Breast epithelium (tissue), 3 donors: ENCODE data around the gene GP1BB.

Experiments
- POLR2AphosphoS5 ChIP-seq, 3 donors: sonication (generic); formaldehyde crosslinking; IDR thresholded peaks; one replicate each; pipeline ENCODE4 v1.6.1; 2017; ENCODE audit warnings: antibody characterized with exemption in 3 of 3
- TF ChIP-seq, protein P1 (sequence below), 3 donors: fragments of 450-650 bp; IDR thresholded peaks; one replicate each; pipeline ENCODE4 v1.5.1; 2016 to 2017; ENCODE audit warnings: antibody characterized with exemption in 3 of 3, mild to moderate bottlenecking in 3 of 3, moderate library complexity in 3 of 3

DNA sequence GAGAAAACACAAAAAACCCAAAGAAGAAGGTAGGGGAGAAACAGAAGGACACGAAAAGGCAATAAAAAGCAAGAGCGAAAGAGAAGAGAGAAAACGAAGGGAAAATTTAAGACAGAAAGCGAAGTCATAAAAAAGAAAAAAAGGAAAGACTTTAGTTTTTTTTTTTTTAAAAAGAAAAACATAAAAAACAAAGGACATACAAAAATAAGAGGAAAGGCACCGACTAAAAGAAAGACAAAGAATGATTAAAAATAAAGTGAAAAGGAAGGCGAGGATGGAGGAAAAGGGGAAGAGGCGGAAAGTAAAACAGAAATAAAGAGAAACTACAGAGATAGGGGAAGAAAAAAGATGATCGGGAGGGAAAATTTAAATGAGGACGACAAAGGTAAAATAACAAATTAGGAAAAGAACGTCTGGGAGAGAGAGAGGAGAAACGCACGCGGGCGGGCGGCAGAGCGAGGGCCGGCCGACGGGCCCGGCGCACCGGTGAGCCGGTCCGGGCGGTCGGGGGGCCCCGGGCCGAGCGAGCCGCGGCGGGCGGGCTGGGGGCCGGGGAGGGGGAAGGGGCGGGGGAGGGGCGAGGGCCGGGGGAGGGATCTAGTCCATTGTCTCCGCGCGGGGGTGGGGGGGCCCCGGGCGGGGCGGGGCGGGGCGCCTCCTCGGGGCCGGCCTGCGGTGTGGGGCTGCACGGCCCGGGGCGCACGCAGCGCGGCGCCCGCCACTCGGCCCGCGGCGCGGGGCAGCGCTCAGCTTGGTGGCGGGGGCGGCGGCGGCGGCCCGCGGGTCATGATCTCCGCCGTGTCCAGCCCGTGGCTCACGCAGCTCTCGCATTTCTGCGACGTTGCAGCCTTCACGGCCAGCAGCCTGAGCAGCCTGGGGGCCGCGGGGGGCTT is 37.0 kb downstream of the GP1BB start, which contains the start of gene TBX1:
- TF ChIP-seq, protein P1, sequence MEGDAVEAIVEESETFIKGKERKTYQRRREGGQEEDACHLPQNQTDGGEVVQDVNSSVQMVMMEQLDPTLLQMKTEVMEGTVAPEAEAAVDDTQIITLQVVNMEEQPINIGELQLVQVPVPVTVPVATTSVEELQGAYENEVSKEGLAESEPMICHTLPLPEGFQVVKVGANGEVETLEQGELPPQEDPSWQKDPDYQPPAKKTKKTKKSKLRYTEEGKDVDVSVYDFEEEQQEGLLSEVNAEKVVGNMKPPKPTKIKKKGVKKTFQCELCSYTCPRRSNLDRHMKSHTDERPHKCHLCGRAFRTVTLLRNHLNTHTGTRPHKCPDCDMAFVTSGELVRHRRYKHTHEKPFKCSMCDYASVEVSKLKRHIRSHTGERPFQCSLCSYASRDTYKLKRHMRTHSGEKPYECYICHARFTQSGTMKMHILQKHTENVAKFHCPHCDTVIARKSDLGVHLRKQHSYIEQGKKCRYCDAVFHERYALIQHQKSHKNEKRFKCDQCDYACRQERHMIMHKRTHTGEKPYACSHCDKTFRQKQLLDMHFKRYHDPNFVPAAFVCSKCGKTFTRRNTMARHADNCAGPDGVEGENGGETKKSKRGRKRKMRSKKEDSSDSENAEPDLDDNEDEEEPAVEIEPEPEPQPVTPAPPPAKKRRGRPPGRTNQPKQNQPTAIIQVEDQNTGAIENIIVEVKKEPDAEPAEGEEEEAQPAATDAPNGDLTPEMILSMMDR (IDR thresholded peaks at IDR 0.05) = no peak
- TF ChIP-seq POLR2AphosphoS5 (IDR thresholded peaks at IDR 0.05) = no peak
